H1 (cell line): Measurements from ENCODE around the gene ZNF451. TPM values are rescaled to one million over a fixed set of nuclear protein-coding genes. Genes with fewer than 3 reads are reported as not detected.
A peak's percentile ranks its signal among the peaks of the same experiment; 100 is the strongest.

Source experiments
- JUND ChIP-seq: IDR thresholded peaks from 2 replicates; pipeline ENCODE4 v1.6.1; 2011; ENCODE audit warnings: mild to moderate bottlenecking, improper control_type of control experiment, low read length
- polyA plus RNA-seq, 7 experiments: library from polyadenylated mRNA; depleted of rRNA in 3 of 7; stranded (reverse) in 5 of 7; unstranded in 2 of 7; fragments of >200 nt in 5 of 7; fragments of 200-250 nt in 2 of 7; gene quantifications; 1 replicate in 5 of 7; 2 replicates in 1 of 7; 4 replicates in 1 of 7; pipeline versions ENCODE4 v1.2.1 to v1.2.3, GENCODE V29; 2011 to 2013; ENCODE audit warnings: missing spikeins in 2 of 7, mixed read lengths in 2 of 7
- total RNA-seq: library from RNA; stranded (reverse); fragmentation: NEBNext Ultra II Directional; extraction: Animal tissue kit (Norgen Biotek cat#: 25700); gene quantifications from 2 replicates; pipeline ENCODE4 v1.2.1, GENCODE V29; 2021
- TF ChIP-seq, protein P1 (sequence below): fragments of 300-600 bp; sonication (generic); IDR thresholded peaks from 2 replicates; pipeline ENCODE4 v1.7.1; 2012; ENCODE audit warnings: low read length, moderate library complexity, mild to moderate bottlenecking, inconsistent platforms; ENCODE audit not compliant: insufficient replicate concordance
- TF ChIP-seq, protein P2 (sequence below): IDR thresholded peaks from 2 replicates; pipeline ENCODE4 v1.6.1; 2012; ENCODE audit warnings: inconsistent platforms

The ZNF451 gene
- total and polyA plus RNA-seq, 2 of the 8 experiments (the other 6 are each of a cell fraction or from before 2014, with no cell fraction given) = 10.7 to 56.8 TPM

DNA sequence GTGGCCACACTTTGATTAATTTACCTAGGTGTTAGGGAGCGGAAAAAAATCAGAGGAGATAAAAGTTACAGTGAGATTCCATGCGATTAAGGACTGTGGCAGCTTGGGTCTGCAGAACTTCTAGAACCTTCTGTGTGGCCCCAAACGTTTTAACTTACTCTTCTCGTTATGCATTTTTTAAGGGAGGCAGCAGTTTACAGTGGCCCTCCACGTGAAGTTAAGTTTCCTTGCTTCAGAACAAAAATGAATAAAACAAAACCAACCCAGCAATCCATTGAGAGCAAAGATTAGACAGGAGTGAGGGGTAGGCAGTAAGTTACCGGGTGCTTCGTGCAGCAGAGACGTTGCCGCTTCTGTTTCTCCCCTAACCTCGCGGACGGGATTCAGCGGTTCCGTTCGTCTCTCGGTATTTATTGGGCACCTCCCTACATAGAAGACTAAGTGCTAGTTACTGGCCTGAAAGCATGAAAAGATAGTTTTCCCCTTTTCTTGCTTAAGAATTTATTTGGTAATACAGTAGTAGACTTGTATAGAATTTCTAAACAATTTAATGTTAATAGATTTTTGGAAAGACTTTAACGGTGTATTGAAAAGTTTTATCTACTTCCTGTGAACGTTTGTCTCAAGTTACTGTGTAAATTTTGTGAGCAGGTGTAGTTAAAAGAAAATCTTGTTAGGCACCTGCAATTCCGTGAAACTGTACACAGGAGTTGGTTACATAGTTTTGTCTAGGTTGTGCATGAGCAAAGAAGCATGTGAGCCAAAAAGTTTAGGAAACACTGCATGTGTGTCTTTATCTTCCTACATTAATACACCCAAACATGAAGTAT lies 83.3 kb downstream of the ZNF451 start (continued):
- TF ChIP-seq, protein P1, sequence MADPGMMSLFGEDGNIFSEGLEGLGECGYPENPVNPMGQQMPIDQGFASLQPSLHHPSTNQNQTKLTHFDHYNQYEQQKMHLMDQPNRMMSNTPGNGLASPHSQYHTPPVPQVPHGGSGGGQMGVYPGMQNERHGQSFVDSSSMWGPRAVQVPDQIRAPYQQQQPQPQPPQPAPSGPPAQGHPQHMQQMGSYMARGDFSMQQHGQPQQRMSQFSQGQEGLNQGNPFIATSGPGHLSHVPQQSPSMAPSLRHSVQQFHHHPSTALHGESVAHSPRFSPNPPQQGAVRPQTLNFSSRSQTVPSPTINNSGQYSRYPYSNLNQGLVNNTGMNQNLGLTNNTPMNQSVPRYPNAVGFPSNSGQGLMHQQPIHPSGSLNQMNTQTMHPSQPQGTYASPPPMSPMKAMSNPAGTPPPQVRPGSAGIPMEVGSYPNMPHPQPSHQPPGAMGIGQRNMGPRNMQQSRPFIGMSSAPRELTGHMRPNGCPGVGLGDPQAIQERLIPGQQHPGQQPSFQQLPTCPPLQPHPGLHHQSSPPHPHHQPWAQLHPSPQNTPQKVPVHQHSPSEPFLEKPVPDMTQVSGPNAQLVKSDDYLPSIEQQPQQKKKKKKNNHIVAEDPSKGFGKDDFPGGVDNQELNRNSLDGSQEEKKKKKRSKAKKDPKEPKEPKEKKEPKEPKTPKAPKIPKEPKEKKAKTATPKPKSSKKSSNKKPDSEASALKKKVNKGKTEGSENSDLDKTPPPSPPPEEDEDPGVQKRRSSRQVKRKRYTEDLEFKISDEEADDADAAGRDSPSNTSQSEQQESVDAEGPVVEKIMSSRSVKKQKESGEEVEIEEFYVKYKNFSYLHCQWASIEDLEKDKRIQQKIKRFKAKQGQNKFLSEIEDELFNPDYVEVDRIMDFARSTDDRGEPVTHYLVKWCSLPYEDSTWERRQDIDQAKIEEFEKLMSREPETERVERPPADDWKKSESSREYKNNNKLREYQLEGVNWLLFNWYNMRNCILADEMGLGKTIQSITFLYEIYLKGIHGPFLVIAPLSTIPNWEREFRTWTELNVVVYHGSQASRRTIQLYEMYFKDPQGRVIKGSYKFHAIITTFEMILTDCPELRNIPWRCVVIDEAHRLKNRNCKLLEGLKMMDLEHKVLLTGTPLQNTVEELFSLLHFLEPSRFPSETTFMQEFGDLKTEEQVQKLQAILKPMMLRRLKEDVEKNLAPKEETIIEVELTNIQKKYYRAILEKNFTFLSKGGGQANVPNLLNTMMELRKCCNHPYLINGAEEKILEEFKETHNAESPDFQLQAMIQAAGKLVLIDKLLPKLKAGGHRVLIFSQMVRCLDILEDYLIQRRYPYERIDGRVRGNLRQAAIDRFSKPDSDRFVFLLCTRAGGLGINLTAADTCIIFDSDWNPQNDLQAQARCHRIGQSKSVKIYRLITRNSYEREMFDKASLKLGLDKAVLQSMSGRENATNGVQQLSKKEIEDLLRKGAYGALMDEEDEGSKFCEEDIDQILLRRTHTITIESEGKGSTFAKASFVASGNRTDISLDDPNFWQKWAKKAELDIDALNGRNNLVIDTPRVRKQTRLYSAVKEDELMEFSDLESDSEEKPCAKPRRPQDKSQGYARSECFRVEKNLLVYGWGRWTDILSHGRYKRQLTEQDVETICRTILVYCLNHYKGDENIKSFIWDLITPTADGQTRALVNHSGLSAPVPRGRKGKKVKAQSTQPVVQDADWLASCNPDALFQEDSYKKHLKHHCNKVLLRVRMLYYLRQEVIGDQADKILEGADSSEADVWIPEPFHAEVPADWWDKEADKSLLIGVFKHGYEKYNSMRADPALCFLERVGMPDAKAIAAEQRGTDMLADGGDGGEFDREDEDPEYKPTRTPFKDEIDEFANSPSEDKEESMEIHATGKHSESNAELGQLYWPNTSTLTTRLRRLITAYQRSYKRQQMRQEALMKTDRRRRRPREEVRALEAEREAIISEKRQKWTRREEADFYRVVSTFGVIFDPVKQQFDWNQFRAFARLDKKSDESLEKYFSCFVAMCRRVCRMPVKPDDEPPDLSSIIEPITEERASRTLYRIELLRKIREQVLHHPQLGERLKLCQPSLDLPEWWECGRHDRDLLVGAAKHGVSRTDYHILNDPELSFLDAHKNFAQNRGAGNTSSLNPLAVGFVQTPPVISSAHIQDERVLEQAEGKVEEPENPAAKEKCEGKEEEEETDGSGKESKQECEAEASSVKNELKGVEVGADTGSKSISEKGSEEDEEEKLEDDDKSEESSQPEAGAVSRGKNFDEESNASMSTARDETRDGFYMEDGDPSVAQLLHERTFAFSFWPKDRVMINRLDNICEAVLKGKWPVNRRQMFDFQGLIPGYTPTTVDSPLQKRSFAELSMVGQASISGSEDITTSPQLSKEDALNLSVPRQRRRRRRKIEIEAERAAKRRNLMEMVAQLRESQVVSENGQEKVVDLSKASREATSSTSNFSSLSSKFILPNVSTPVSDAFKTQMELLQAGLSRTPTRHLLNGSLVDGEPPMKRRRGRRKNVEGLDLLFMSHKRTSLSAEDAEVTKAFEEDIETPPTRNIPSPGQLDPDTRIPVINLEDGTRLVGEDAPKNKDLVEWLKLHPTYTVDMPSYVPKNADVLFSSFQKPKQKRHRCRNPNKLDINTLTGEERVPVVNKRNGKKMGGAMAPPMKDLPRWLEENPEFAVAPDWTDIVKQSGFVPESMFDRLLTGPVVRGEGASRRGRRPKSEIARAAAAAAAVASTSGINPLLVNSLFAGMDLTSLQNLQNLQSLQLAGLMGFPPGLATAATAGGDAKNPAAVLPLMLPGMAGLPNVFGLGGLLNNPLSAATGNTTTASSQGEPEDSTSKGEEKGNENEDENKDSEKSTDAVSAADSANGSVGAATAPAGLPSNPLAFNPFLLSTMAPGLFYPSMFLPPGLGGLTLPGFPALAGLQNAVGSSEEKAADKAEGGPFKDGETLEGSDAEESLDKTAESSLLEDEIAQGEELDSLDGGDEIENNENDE = no peak
- TF ChIP-seq, protein P2, sequence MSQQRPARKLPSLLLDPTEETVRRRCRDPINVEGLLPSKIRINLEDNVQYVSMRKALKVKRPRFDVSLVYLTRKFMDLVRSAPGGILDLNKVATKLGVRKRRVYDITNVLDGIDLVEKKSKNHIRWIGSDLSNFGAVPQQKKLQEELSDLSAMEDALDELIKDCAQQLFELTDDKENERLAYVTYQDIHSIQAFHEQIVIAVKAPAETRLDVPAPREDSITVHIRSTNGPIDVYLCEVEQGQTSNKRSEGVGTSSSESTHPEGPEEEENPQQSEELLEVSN = peak; percentile 48; the same call in 1 of the 2 replicates
- no peak for TF ChIP-seq JUND
